SK-N-SH (cell line): ENCODE measurements around the gene PBX1. TPM values are rescaled to one million over a fixed set of nuclear protein-coding genes. Genes with fewer than 3 reads are reported as not detected.

Experiments
- CTCF ChIA-PET: fragments of 300-600, 350-600 bp; formaldehyde crosslinking; extraction: SDS; loops from one replicate; lab custom pipeline; 2021; lab: Yijun Ruan, JAX
- POLR2A ChIA-PET: fragments of 350-600 bp; sonication (Branson Sonifier 250); formaldehyde crosslinking; extraction: SDS; loops from one replicate; lab custom pipeline; 2020; ENCODE audit warnings: antibody characterized with exemption, inconsistent platforms; lab: Yijun Ruan, JAX
- DNase-seq: peaks from one replicate; pipeline ENCODE4 v3.0.0; 2012
- H2AFZ ChIP-seq: fragments of 200-600 bp; sonication (generic); 2 replicates; pipeline ENCODE4 v1.8.1; 2016; ENCODE audit warnings: antibody characterized with exemption, mild to moderate bottlenecking, low read depth
- H3F3A ChIP-seq: fragments of 200-600 bp; sonication (generic); replicated peaks from 2 replicates; pipeline ENCODE3; 2016; ENCODE audit warnings: antibody characterized with exemption, mild to moderate bottlenecking; ENCODE audit not compliant: insufficient read depth
- H3K27ac ChIP-seq, 2 experiments: fragments of 200-500 bp in 1 of 2; fragments of 200-600 bp in 1 of 2; sonication (Bioruptor generic) in 1 of 2; sonication (generic), shearing (Covaris generic) in 1 of 2; 2 replicates each; pipeline versions ENCODE4 v1.5.1 to v1.6.1; 2014 to 2016; ENCODE audit warnings: low read depth in 2 of 2, inconsistent platforms in 1 of 2, low read length in 1 of 2, mild to moderate bottlenecking in 1 of 2, mixed read lengths in 1 of 2
- H3K27me3 ChIP-seq: fragments of 200-600 bp; sonication (generic), shearing (Covaris generic); 2 replicates; pipeline ENCODE4 v1.6.1; 2016; ENCODE audit warnings: mixed run types; ENCODE audit not compliant: insufficient read depth
- H3K36me3 ChIP-seq, 2 experiments: fragments of 200-500 bp in 1 of 2; fragments of 200-600 bp in 1 of 2; sonication (Bioruptor generic) in 1 of 2; sonication (generic) in 1 of 2; replicated peaks in 1 of 2; 2 replicates each; pipeline versions ENCODE3 to v1.5.1; 2014 to 2016; ENCODE audit warnings: low read length in 1 of 2, mild to moderate bottlenecking in 1 of 2; ENCODE audit not compliant: insufficient read depth in 2 of 2, control insufficient read depth in 1 of 2
- H3K4me1 ChIP-seq, 2 experiments: fragments of 200-500 bp in 1 of 2; fragments of 200-600 bp in 1 of 2; sonication (Bioruptor generic) in 1 of 2; sonication (generic), shearing (Covaris generic) in 1 of 2; 2 replicates each; pipeline versions ENCODE4 v1.5.1 to v1.6.1; 2014 to 2016; ENCODE audit warnings: low read depth in 1 of 2, low read length in 1 of 2, mixed run types in 1 of 2; ENCODE audit not compliant: insufficient read depth in 2 of 2, control insufficient read depth in 1 of 2
- H3K4me2 ChIP-seq: fragments of 200-600 bp; sonication (generic), shearing (Covaris generic); 2 replicates; pipeline ENCODE4 v1.6.1; 2017; ENCODE audit warnings: mixed run types
- H3K4me3 ChIP-seq, 2 experiments: fragments of 200-500 bp in 1 of 2; fragments of 200-600 bp in 1 of 2; sonication (Bioruptor generic) in 1 of 2; sonication (generic), shearing (Covaris generic) in 1 of 2; 2 replicates each; pipeline versions ENCODE4 v1.5.1 to v1.8.1; 2014 to 2016; ENCODE audit warnings: low read depth in 2 of 2, inconsistent platforms in 1 of 2, low read length in 1 of 2, mild to moderate bottlenecking in 1 of 2, mixed read lengths in 1 of 2, moderate library complexity in 1 of 2
- H3K79me2 ChIP-seq: fragments of 200-600 bp; sonication (generic); 2 replicates; pipeline ENCODE4 v1.8.1; 2017; ENCODE audit warnings: mild to moderate bottlenecking; ENCODE audit not compliant: insufficient read depth
- H3K9ac ChIP-seq: fragments of 200-600 bp; sonication (generic); 2 replicates; pipeline ENCODE4 v1.6.1; 2017; ENCODE audit warnings: mixed run types
- H3K9me2 ChIP-seq: fragments of 200-600 bp; sonication (generic); 2 replicates; pipeline ENCODE4 v1.6.1; 2017; ENCODE audit warnings: mixed run types
- H3K9me3 ChIP-seq: fragments of 200-600 bp; sonication (generic); 2 replicates; pipeline ENCODE4 v1.6.1; 2017; ENCODE audit warnings: mixed run types, mild to moderate bottlenecking, moderate library complexity
- H4K20me1 ChIP-seq: fragments of 200-600 bp; sonication (generic); 2 replicates; pipeline ENCODE4 v1.6.1; 2017; ENCODE audit warnings: mild to moderate bottlenecking, mixed run types; ENCODE audit not compliant: insufficient read depth
- CHD2 ChIP-seq: fragments of 150-350 bp; IDR thresholded peaks from 2 replicates; pipeline ENCODE4 v1.6.1; 2018; ENCODE audit warnings: low read length; ENCODE audit not compliant: partially characterized antibody
- CTCF ChIP-seq: fragments of 200-600 bp; sonication (generic); IDR thresholded peaks from 2 replicates; pipeline ENCODE4 v1.6.1; 2017; ENCODE audit warnings: antibody characterized with exemption, mild to moderate bottlenecking, moderate library complexity
- ELF1 ChIP-seq: IDR thresholded peaks from 2 replicates; pipeline ENCODE4 v1.4.0; 2012
- EZH2phosphoT487 ChIP-seq: fragments of 200-600 bp; sonication (generic); IDR thresholded peaks from 2 replicates; pipeline ENCODE4 v1.6.1; 2017; ENCODE audit warnings: low read depth, mixed run types, mild to moderate bottlenecking, antibody characterized with exemption, moderate library complexity, borderline replicate concordance
- FOXJ3 ChIP-seq: sonication (generic); formaldehyde crosslinking; IDR thresholded peaks from 2 replicates; pipeline ENCODE4 v1.5.1; 2020; ENCODE audit warnings: mild to moderate bottlenecking, missing genetic modification reagents
- FOXM1 ChIP-seq: IDR thresholded peaks from 2 replicates; pipeline ENCODE4 v1.4.0; 2012; ENCODE audit warnings: low read depth, mild to moderate bottlenecking
- GABPA ChIP-seq: IDR thresholded peaks from 2 replicates; pipeline ENCODE4 v1.4.0; 2012; ENCODE audit warnings: low read depth, mild to moderate bottlenecking
- GATA2 ChIP-seq: sonication (generic); formaldehyde crosslinking; IDR thresholded peaks from 2 replicates; pipeline ENCODE4 v1.5.0; 2020; ENCODE audit warnings: mild to moderate bottlenecking, missing genetic modification reagents
- MEF2A ChIP-seq: IDR thresholded peaks from 2 replicates; pipeline ENCODE4 v1.4.0; 2012; ENCODE audit warnings: low read depth, borderline replicate concordance
- MXI1 ChIP-seq: IDR thresholded peaks from 2 replicates; pipeline ENCODE4 v1.6.1; 2012; ENCODE audit warnings: mild to moderate bottlenecking, low read depth, low read length, improper control_type of control experiment
- PBX3 ChIP-seq: IDR thresholded peaks from 2 replicates; pipeline ENCODE4; 2012
- RAD21 ChIP-seq: IDR thresholded peaks from 2 replicates; pipeline ENCODE4 v1.6.1; 2012; ENCODE audit warnings: mild to moderate bottlenecking, low read length
- RCOR1 ChIP-seq: fragments of 150-350 bp; IDR thresholded peaks from 2 replicates; pipeline ENCODE4 v1.6.1; 2017; ENCODE audit warnings: antibody characterized with exemption, low read length
- SMC3 ChIP-seq: IDR thresholded peaks from 2 replicates; pipeline ENCODE4 v1.6.1; 2012; ENCODE audit warnings: low read depth, low read length, improper control_type of control experiment
- YY1 ChIP-seq: IDR thresholded peaks from 2 replicates; pipeline ENCODE4 v1.4.0; 2012; ENCODE audit warnings: low read depth, mild to moderate bottlenecking
- ZBTB33 ChIP-seq: IDR thresholded peaks from 2 replicates; pipeline ENCODE4 v1.4.0; 2012; ENCODE audit warnings: low read depth, borderline replicate concordance
- WGBS: methylation state at CpG from one replicate; pipeline ENCODE4 v1.1.6; 2017; ENCODE audit warnings: low lambda C conversion rate; 5-methylcytosine and 5-hydroxymethylcytosine counted together
- polyA plus RNA-seq, 3 experiments: library from polyadenylated mRNA; depleted of rRNA; stranded (reverse); fragments of >200 nt; gene quantifications; 2 replicates each; pipeline ENCODE4 v1.2.3, GENCODE V29; 2012

PBX1 gene
- polyA plus RNA-seq, 1 of the 3 experiments (the other 2 are of a cell fraction), result 27.0 TPM

GRCh38 chr1:164653705-164654104 lies 94.7 kb downstream of the PBX1 start:
- ChIA-PET POLR2A (no interaction called here), CTCF (no interaction called here)
- no peaks in the 10 kb centered on the region for H4K20me1 ChIP-seq
- H3F3A ChIP-seq, result no peaks in the 10 kb centered on the region
- no peaks in the 10 kb centered on the region for H3K36me3 ChIP-seq
- H3K9ac ChIP-seq, result no peak overlapping the region
- no peaks in the 10 kb centered on the region for H3K27me3 ChIP-seq
- no peak overlapping the region for H3K4me2 ChIP-seq
- no peak for TF ChIP-seq EZH2phosphoT487
- no peak for TF ChIP-seq FOXM1
- no peak for TF ChIP-seq YY1
- no peak for TF ChIP-seq MXI1
- no peak for TF ChIP-seq SMC3
- no peak for TF ChIP-seq ZBTB33
- no peak for TF ChIP-seq GABPA
- no peak for TF ChIP-seq GATA2 (CRISPR knock-in tag)
- no peak for TF ChIP-seq CHD2
- no peak for TF ChIP-seq RCOR1
- TF ChIP-seq CTCF, result no peak
- TF ChIP-seq PBX3, result no peak
- no peak for TF ChIP-seq ELF1
- TF ChIP-seq, all 33 proteins: peak for 0
- H3K4me1 ChIP-seq, result peaks cover 0 to 3% of the 10 kb centered on the region in 2 experiments; a peak in 3 of 4 replicates
- WGBS, result 89% methylated on average over 2 of the region's 3 CpGs
- H3K79me2 ChIP-seq, result no peaks in the 10 kb centered on the region
- no peak overlapping the region for H2AFZ ChIP-seq
- no peak overlapping the region for H3K27ac ChIP-seq
- no peak overlapping the region for H3K4me3 ChIP-seq
- no peaks in the 10 kb centered on the region for H3K9me3 ChIP-seq
- no peak for DNase-seq
- H3K9me2 ChIP-seq, result no peaks in the 10 kb centered on the region

GRCh38 chr1:164654200-164654599 lies 95.2 kb downstream of the PBX1 start:
- Histone ChIP-seq H3K27ac (no peak overlapping the region), H2AFZ (no peak overlapping the region), H3K9me2 (no peaks in the 10 kb centered on the region), H3K9me3 (no peaks in the 10 kb centered on the region), H3K4me1 (no peaks in the 10 kb centered on the region; a peak in 3 of 4 replicates), H3F3A (no peaks in the 10 kb centered on the region), H3K36me3 (no peaks in the 10 kb centered on the region), H3K4me3 (no peak overlapping the region)
- no peak for TF ChIP-seq FOXJ3 (CRISPR knock-in tag)
- TF ChIP-seq ELF1, result no peak
- no peak for TF ChIP-seq RCOR1
- no peak for TF ChIP-seq CHD2
- TF ChIP-seq ZBTB33, result no peak
- no peak for TF ChIP-seq MEF2A
- TF ChIP-seq RAD21, result no peak
- TF ChIP-seq SMC3, result no peak
- TF ChIP-seq, all 33 proteins: peak for 0
- ChIA-PET POLR2A (no interaction called here), CTCF (no interaction called here)
- WGBS, result 94% methylated on average over 3 of the region's 3 CpGs
- Histone ChIP-seq H4K20me1 (no peaks in the 10 kb centered on the region), H3K4me2 (no peak overlapping the region), H3K9ac (no peak overlapping the region), H3K27me3 (no peaks in the 10 kb centered on the region), H3K79me2 (no peaks in the 10 kb centered on the region)
- DNase-seq, result no peak
